Dedifferentiated amniotic fluid mesenchymal stem cell (primary cell): ENCODE results near the gene TOR1AIP1.

Experiments
- DNase-seq: peaks from one replicate; pipeline ENCODE4 v3.0.0-alpha.2; 2016; ENCODE audit errors: extremely low spot score

Gene TOR1AIP1

GRCh38 chr1:179881642-179882252 lies 338 bp upstream of the TOR1AIP1 start:
- DNase-seq, result peak; percentile 82

- DNase-seq, result no peak
Measured at GRCh38 chr1:179883040-179883744, 1.1 kb downstream of the TOR1AIP1 start.

GRCh38 chr1:179883745-179884138 lies 1.7 kb downstream of the TOR1AIP1 start:
- DNase-seq, result no peak

GRCh38 chr1:179888071-179888470 lies 6.0 kb downstream of the TOR1AIP1 start:
- DNase-seq, result no peak

GRCh38 chr1:179889589-179889988 lies 7.5 kb downstream of the TOR1AIP1 start:
- DNase-seq, result no peak

DNA sequence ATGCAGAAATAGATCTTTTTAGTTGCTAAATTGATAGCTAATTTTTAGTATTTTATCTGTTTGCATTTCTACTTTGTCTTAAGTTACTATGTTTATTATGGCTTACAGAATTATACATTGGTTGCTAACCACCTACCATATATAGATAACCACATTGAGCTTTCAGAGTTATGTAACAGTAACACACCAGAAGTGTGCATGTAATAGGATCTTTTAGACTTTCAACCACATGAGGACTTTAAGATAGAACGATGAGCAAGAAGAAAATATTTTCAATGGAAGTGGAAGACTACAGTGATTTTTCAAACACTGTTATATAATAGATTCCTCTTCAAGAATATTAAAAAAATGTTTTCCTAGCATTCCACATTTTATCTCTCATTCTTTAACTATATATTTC lies 28.8 kb downstream of the TOR1AIP1 start:
- DNase-seq, result no peak

DNA sequence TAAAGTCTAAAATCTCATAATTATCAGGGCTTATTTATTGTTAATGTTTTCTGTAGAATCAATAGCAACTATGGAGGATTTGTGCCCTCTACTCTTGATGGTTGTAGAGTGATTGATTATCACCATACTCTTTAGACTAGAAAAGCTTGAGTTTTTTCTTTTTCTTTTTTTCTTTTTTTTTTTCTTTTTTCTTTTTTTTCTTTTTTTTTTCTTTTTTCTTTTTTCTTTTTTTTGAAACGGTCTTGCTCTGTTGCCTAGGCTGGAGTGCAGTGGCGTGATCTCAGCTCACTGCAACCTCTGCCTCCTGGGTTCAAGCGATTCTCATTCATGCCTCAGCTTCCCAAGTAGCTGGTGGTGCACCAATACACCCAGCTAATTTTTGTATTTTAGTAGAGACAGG lies 29.7 kb downstream of the TOR1AIP1 start:
- no peak for DNase-seq

DNA sequence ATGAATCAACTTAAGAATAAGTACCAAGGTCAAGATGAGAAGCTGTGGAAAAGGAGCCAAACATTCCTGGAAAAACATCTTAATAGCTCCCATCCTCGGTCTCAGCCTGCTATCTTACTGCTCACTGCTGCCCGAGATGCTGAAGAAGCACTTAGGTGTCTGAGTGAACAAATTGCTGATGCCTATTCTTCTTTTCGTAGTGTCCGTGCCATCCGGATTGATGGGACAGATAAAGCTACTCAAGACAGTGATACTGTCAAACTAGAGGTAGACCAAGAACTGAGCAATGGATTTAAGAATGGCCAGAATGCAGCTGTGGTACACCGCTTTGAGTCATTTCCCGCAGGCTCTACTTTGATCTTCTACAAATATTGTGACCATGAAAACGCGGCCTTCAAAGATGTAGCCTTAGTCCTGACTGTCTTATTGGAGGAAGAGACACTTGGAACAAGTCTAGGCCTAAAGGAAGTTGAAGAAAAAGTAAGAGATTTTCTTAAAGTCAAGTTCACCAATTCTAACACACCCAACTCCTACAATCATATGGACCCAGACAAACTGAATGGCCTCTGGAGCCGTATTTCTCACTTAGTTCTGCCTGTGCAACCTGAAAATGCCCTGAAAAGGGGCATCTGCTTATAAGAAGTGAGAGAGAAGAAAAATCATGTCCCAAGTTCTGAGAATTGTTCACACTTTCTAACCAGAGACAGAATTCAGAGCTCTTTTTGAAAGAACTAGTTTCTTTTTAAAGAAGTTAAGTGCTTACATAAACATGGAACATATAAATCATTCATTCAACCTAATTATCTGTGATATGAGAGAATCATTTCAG lies 35.7 kb downstream of the TOR1AIP1 start:
- no peak for DNase-seq

GRCh38 chr1:179921472-179921871 lies 39.4 kb downstream of the TOR1AIP1 start:
- no peak for DNase-seq

GRCh38 chr1:179921981-179922872 lies 40.1 kb downstream of the TOR1AIP1 start:
- DNase-seq, result no peak

- no peak for DNase-seq
Measured at GRCh38 chr1:179923029-179923428, 40.9 kb downstream of the TOR1AIP1 start.

DNA sequence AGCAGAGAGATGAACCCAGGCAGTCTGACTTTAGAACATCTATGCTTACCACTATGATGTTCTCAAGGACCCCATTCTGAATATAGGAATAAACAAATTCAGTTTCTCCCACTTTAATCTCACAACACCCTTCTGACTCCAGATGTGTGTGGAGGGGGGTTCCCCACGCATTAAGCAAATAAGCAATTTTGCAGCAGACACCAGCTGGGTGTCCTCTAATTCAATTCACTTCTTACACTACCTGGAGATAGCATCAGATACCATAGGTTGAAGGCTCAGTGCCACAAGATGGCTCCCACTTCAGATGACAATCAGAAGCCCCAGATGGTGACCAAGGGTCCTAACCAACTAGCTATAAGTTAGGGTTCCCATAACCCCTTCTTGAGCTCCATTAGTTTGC lies 42.2 kb downstream of the TOR1AIP1 start:
- no peak for DNase-seq

GRCh38 chr1:179925302-179925701 lies 43.2 kb downstream of the TOR1AIP1 start:
- DNase-seq, result no peak

GRCh38 chr1:179925922-179926849 lies 44.1 kb downstream of the TOR1AIP1 start:
- no peak for DNase-seq

- no peak for DNase-seq
Measured at GRCh38 chr1:179926850-179927205, 44.7 kb downstream of the TOR1AIP1 start.

DNA sequence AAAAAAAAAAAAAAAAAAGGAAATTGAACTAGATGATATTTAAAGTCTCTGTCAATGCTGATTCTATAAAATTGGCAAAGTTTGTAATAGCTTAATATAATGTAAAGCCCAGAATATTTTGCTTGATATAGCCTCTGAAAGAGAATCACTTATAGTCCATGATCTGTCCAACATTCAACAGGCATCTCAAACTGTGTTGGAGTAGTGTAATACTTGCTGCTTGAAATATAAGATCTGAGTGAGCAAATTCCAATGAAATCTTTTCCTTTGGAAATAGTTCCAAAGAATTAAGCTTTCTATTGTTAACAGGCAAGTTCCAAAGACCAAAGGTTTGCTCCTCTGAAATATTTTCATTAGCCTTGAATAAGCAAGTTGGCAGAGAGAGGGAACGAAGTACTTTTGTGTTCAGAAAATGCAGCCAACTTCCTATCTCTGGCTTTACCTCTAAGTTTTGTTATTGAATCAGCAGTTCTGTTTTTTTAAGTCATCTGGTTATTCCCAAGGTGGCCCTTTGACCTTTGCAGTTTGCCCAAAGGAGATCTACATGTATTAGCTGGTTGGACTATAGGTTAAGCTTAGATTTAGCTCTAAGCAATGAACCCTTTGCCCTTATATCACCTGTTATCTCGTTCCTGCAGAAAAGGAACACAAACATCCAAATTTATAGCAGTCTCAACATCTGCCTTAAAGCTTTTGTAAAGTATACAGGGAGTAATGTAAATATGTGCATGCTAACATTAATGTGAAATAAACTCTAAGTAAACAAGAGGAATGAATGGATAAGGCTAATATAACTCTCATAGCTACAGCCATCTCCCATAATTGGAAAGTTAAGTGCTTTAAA lies 48.1 kb downstream of the TOR1AIP1 start:
- no peak for DNase-seq

DNA sequence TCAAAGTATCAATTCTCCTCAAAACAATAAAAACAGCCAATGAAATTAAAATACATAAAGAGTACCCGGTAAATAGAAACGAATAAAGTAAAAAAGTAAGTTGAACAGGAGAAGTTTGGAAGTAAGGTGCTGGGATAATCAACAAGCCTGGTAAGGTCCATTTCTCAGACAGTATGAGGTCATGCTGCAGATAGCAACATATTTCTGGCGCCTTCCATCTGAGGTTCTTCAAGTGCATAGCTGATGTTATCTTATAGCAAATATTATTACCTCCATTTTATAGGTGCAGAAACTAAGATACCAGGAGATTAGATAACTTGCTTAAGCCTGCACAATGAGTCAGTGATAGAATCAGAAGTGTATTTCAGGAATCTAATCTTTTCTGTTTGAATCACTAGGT lies 48.8 kb downstream of the TOR1AIP1 start:
- DNase-seq, result no peak

GRCh38 chr1:179933219-179933618 lies 51.1 kb downstream of the TOR1AIP1 start:
- DNase-seq, result no peak

- DNase-seq, result no peak
Measured at GRCh38 chr1:179935909-179936496, 53.9 kb downstream of the TOR1AIP1 start.
